H1 (cell line): ENCODE data around the gene ATXN2. TPM values are rescaled to one million over a fixed set of nuclear protein-coding genes. Genes with fewer than 3 reads are reported as not detected.

ENCODE experiments used
- CTCF ChIA-PET: fragments of 300-600 bp; sonication (Branson Sonifier 250); formaldehyde crosslinking; loops from one replicate; lab custom pipeline; 2021; ENCODE audit not compliant: partially characterized antibody; lab: Charles Lee
- POLR2A ChIA-PET: fragments of 300-600 bp; sonication (Branson Sonifier 250); formaldehyde crosslinking; loops from one replicate; lab custom pipeline; 2021; ENCODE audit warnings: inconsistent platforms; ENCODE audit not compliant: partially characterized antibody; lab: Charles Lee
- DNase-seq, 2 experiments: peaks; one replicate each; pipeline versions ENCODE4 v3.0.0 to v3.0.0-alpha.2; 2010 to 2022; ENCODE audit warnings: low spot score in 2 of 2, low read depth in 1 of 2, mixed read lengths in 1 of 2
- FAIRE-seq: peaks from 2 replicates; lab custom pipeline; 2011; peaks lifted over from hg19 to GRCh38; lab: Jason Lieb, UNC
- H2AFZ ChIP-seq: 2 replicates; pipeline ENCODE4 v1.8.1; 2012; ENCODE audit warnings: low read length, inconsistent platforms
- H2AK5ac ChIP-seq: 2 replicates; pipeline ENCODE4 v1.6.1; 2013; ENCODE audit warnings: low read depth, low read length
- H2BK120ac ChIP-seq: replicated peaks from 2 replicates; pipeline ENCODE3; 2013; ENCODE audit warnings: low read depth, low read length, inconsistent platforms
- H2BK12ac ChIP-seq: 2 replicates; pipeline ENCODE4 v1.6.1; 2013; ENCODE audit warnings: low read depth, low read length
- H2BK15ac ChIP-seq: 2 replicates; pipeline ENCODE4 v1.6.1; 2013; ENCODE audit warnings: low read length
- H2BK20ac ChIP-seq: 2 replicates; pipeline ENCODE4 v1.6.1; 2013; ENCODE audit warnings: low read length
- H2BK5ac ChIP-seq: 2 replicates; pipeline ENCODE4 v1.6.1; 2013; ENCODE audit warnings: low read depth, low read length
- H3K14ac ChIP-seq: 2 replicates; pipeline ENCODE4 v1.6.1; 2013; ENCODE audit warnings: inconsistent platforms; ENCODE audit not compliant: insufficient read length
- H3K18ac ChIP-seq: 2 replicates; pipeline ENCODE4 v1.6.1; 2013; ENCODE audit warnings: low read length; ENCODE audit errors: extremely low read depth
- H3K23ac ChIP-seq: 2 replicates; pipeline ENCODE4 v1.6.1; 2013; ENCODE audit warnings: inconsistent platforms; ENCODE audit not compliant: insufficient read length
- H3K23me2 ChIP-seq: 2 replicates; pipeline ENCODE4 v1.6.1; 2013; ENCODE audit warnings: low read depth, low read length
- H3K27ac ChIP-seq: 2 replicates; pipeline ENCODE4 v1.6.1; 2011; ENCODE audit warnings: low read depth, low read length, inconsistent platforms
- H3K27me3 ChIP-seq, 4 experiments: replicated peaks in 1 of 4; 1 replicate in 1 of 4; 2 replicates in 3 of 4; pipeline versions ENCODE4 v1.6.1 to v1.8.1; 2011 to 2013; ENCODE audit warnings: low read length in 3 of 4, mild to moderate bottlenecking in 3 of 4, inconsistent platforms in 2 of 4, mixed read lengths in 2 of 4, moderate library complexity in 1 of 4; ENCODE audit not compliant: control insufficient read depth in 3 of 4, insufficient read depth in 3 of 4; ENCODE audit errors: extremely low read depth in 1 of 4
- H3K36me3 ChIP-seq, 4 experiments: 2 replicates each; pipeline versions ENCODE4 v1.6.1 to v1.8.1; 2011 to 2013; ENCODE audit warnings: mild to moderate bottlenecking in 4 of 4, low read length in 3 of 4, moderate library complexity in 2 of 4, control low read depth in 1 of 4, inconsistent platforms in 1 of 4; ENCODE audit not compliant: insufficient read depth in 4 of 4, control insufficient read depth in 2 of 4
- H3K4ac ChIP-seq: replicated peaks from 2 replicates; pipeline ENCODE3; 2013; ENCODE audit warnings: low read length, low read depth, mixed read lengths, inconsistent platforms; ENCODE audit not compliant: insufficient read length
- H3K4me1 ChIP-seq, 4 experiments: replicated peaks in 1 of 4; 1 replicate in 1 of 4; 2 replicates in 3 of 4; pipeline versions ENCODE4 v1.6.1 to v1.8.1; 2011 to 2013; ENCODE audit warnings: low read length in 3 of 4, inconsistent platforms in 2 of 4, mixed read lengths in 1 of 4; ENCODE audit not compliant: insufficient read depth in 4 of 4, control insufficient read depth in 3 of 4
- H3K4me2 ChIP-seq, 2 experiments: 2 replicates each; pipeline versions ENCODE4 v1.6.1 to v1.8.1; 2011 to 2013; ENCODE audit warnings: low read depth in 2 of 2, low read length in 2 of 2, control low read depth in 1 of 2, inconsistent platforms in 1 of 2, mild to moderate bottlenecking in 1 of 2; ENCODE audit not compliant: insufficient read depth in 1 of 2
- H3K4me3 ChIP-seq, 4 experiments: fragments of 200-600, 300-600 bp in 1 of 4; sonication (generic), shearing (Covaris generic), sonication (Bioruptor Twin) in 1 of 4; 2 replicates each; pipeline versions ENCODE4 v1.5.1 to v1.8.1; 2011 to 2016; ENCODE audit warnings: low read length in 4 of 4, low read depth in 3 of 4, control low read depth in 2 of 4, inconsistent platforms in 2 of 4, mild to moderate bottlenecking in 2 of 4, mixed read lengths in 1 of 4, moderate library complexity in 1 of 4; ENCODE audit not compliant: insufficient read depth in 2 of 4; ENCODE audit errors: extremely low read depth in 1 of 4
- H3K56ac ChIP-seq: replicated peaks from 2 replicates; pipeline ENCODE3; 2013; ENCODE audit warnings: low read depth, mild to moderate bottlenecking, mixed read lengths, low read length, inconsistent platforms; ENCODE audit not compliant: insufficient read length
- H3K79me1 ChIP-seq: 2 replicates; pipeline ENCODE4 v1.6.1; 2013; ENCODE audit warnings: low read depth, low read length, control low read depth
- H3K79me2 ChIP-seq, 2 experiments: 2 replicates each; pipeline versions ENCODE4 v1.6.1 to v1.8.1; 2012 to 2013; ENCODE audit warnings: low read length in 2 of 2, mild to moderate bottlenecking in 2 of 2, inconsistent platforms in 1 of 2; ENCODE audit not compliant: insufficient read depth in 2 of 2, control insufficient read depth in 1 of 2
- H3K9ac ChIP-seq, 4 experiments: replicated peaks in 1 of 4; 1 replicate in 1 of 4; 2 replicates in 3 of 4; pipeline versions ENCODE4 v1.6.1 to v1.8.1; 2011 to 2013; ENCODE audit warnings: low read depth in 3 of 4, low read length in 3 of 4, control low read depth in 2 of 4, mild to moderate bottlenecking in 2 of 4, moderate library complexity in 2 of 4, inconsistent platforms in 1 of 4; ENCODE audit errors: extremely low read depth in 1 of 4
- H3K9me3 ChIP-seq, 2 experiments: 2 replicates each; pipeline versions ENCODE4 v1.6.1 to v1.8.1; 2012 to 2013; ENCODE audit warnings: mild to moderate bottlenecking in 2 of 2, moderate library complexity in 2 of 2, control low read depth in 1 of 2, inconsistent platforms in 1 of 2, low read depth in 1 of 2, low read length in 1 of 2, mixed read lengths in 1 of 2; ENCODE audit not compliant: insufficient read depth in 2 of 2
- H4K20me1 ChIP-seq, 2 experiments: replicated peaks in 1 of 2; 2 replicates each; pipeline versions ENCODE3 to v1.8.1; 2011 to 2013; ENCODE audit warnings: inconsistent platforms in 2 of 2, low read length in 2 of 2, mild to moderate bottlenecking in 1 of 2; ENCODE audit not compliant: insufficient read depth in 2 of 2, control insufficient read depth in 1 of 2
- H4K5ac ChIP-seq: 2 replicates; pipeline ENCODE4 v1.6.1; 2013; ENCODE audit warnings: low read length, low read depth, mixed read lengths, inconsistent platforms; ENCODE audit not compliant: insufficient read length
- H4K8ac ChIP-seq: 2 replicates; pipeline ENCODE4 v1.8.0; 2013; ENCODE audit warnings: mild to moderate bottlenecking, moderate library complexity, low read length, inconsistent platforms; ENCODE audit not compliant: insufficient read depth; ENCODE audit errors: extremely low read depth
- H4K91ac ChIP-seq: replicated peaks from 2 replicates; pipeline ENCODE3; 2013; ENCODE audit warnings: low read length, mixed read lengths, inconsistent platforms; ENCODE audit not compliant: insufficient read length
- ZNF274 ChIP-seq: IDR thresholded peaks from 2 replicates; pipeline ENCODE4 v1.7.0; 2012; ENCODE audit warnings: low read length, borderline replicate concordance; ENCODE audit errors: extremely low read depth
- WGBS, 2 experiments: shearing (Covaris generic) in 1 of 2; methylation state at CpG; one replicate each; pipeline versions ENCODE4 v1.1.6 to v1.1.7; 2013 to 2015; ENCODE audit warnings: low lambda C conversion rate in 2 of 2, mixed read lengths in 2 of 2, inconsistent platforms in 1 of 2, low coverage in 1 of 2, missing lambda C conversion rate in 1 of 2; ENCODE audit not compliant: insufficient replicate concordance in 2 of 2, insufficient coverage in 1 of 2, insufficient read length in 1 of 2; ENCODE audit errors: extremely low coverage in 1 of 2, missing lambda C conversion rate in 1 of 2; 5-methylcytosine and 5-hydroxymethylcytosine counted together
- polyA plus RNA-seq, 7 experiments: library from polyadenylated mRNA; depleted of rRNA in 3 of 7; stranded (reverse) in 5 of 7; unstranded in 2 of 7; fragments of >200 nt in 5 of 7; fragments of 200-250 nt in 2 of 7; gene quantifications; 1 replicate in 5 of 7; 2 replicates in 1 of 7; 4 replicates in 1 of 7; pipeline versions ENCODE4 v1.2.1 to v1.2.3, GENCODE V29; 2011 to 2013; ENCODE audit warnings: missing spikeins in 2 of 7, mixed read lengths in 2 of 7
- total RNA-seq: library from RNA; stranded (reverse); fragmentation: NEBNext Ultra II Directional; extraction: Animal tissue kit (Norgen Biotek cat#: 25700); gene quantifications from 2 replicates; pipeline ENCODE4 v1.2.1, GENCODE V29; 2021

The ATXN2 gene
- total and polyA plus RNA-seq, 2 of the 8 experiments (the other 6 are each of a cell fraction or from before 2014, with no cell fraction given) = 46.6 to 80.7 TPM

DNA sequence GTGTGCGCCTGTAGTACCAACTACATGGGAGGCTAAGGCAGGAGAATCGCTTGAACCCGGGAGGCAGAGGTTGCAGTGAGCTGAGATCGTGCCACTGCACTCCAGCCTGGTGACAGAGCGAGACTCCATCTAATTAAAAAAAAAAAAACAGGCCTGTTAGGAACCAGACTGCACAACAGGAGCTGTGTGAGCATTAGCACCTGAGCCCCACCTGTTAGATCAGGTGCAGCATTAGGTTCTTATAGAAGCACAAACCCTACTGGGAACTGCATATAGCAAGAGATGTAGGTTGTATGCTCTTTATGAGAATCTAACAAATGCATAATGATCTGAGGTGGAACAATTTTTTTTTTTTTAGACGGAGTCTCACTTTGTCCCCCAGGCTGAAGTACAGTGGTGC lies 8.6 kb downstream of the ATXN2 start:
- FAIRE-seq = no peak
- no peaks in the 10 kb centered on the region for H3K36me3 ChIP-seq
- H3K27ac ChIP-seq = no peak overlapping the region
- no peak overlapping the region for H2BK20ac ChIP-seq
- ChIA-PET POLR2A (interaction anchor here (1.3 to 3.1 kb wide), 2 partner anchors 16 to 18 kb away, joined by 4 to 16 read pairs; no protein-coding TSS in a partner anchor), CTCF (no interaction called here)
- peaks cover 12 to 98% of the 10 kb centered on the region in 2 experiments for H3K79me2 ChIP-seq
- no peak for TF ChIP-seq ZNF274
- H3K23me2 ChIP-seq = no peaks in the 10 kb centered on the region
- H3K4ac ChIP-seq = no peak overlapping the region
- no peaks in the 10 kb centered on the region for H3K9me3 ChIP-seq
- no peak overlapping the region for H2BK12ac ChIP-seq
- no peaks in the 10 kb centered on the region; the same call in 1 of the 2 replicates for H3K79me1 ChIP-seq
- no peak for DNase-seq
- H3K23ac ChIP-seq = no peak overlapping the region
- no peak overlapping the region for H3K18ac ChIP-seq
- H3K27me3 ChIP-seq = no peaks in the 10 kb centered on the region
- H3K56ac ChIP-seq = no peak overlapping the region
- H4K8ac ChIP-seq = no peak overlapping the region
- no peak overlapping the region for H2BK5ac ChIP-seq
- H3K9ac ChIP-seq = no peak overlapping the region
- no peak overlapping the region for H2AFZ ChIP-seq
- 90% methylated on average over 6 of the region's 6 CpGs; no CpG with 5 or more reads in 1 of the 2 experiments for WGBS, 2 experiments
- no peak overlapping the region for H4K91ac ChIP-seq
- peaks cover 4 to 9% of the 10 kb centered on the region in 2 experiments for H4K20me1 ChIP-seq
- H3K4me2 ChIP-seq = no peak overlapping the region
- H3K4me1 ChIP-seq = no peaks in the 10 kb centered on the region
- H2AK5ac ChIP-seq = no peak overlapping the region
- no peak overlapping the region for H2BK120ac ChIP-seq
- H3K4me3 ChIP-seq = no peak overlapping the region
- H3K14ac ChIP-seq = no peak overlapping the region
- H2BK15ac ChIP-seq = no peak overlapping the region
- no peak overlapping the region for H4K5ac ChIP-seq
